Measurements from ENCODE around the gene OPRM1. TPM values are rescaled to one million over a fixed set of nuclear protein-coding genes. Genes with fewer than 3 reads are reported as not detected.

OPRM1 gene
- total RNA-seq, 1 experiment from 2014 or later = not detected

- BruUV-seq (replicated peaks) = no TSS peak
- no peak for DNase-seq (ENCODE audit: unreplicated experiment)
- intact Hi-C loops (cut with micrococcal nuclease) = no loop called here
- H3K9me3 Mint-ChIP-seq (ENCODE audit: unreplicated experiment) = peaks cover 7% of the 10 kb centered on the region
- no peaks in the 10 kb centered on the region for H3K27me3 Mint-ChIP-seq (ENCODE audit: insufficient read depth, unreplicated experiment)
- no peak overlapping the region for H3K27ac Mint-ChIP-seq (ENCODE audit: low read depth, unreplicated experiment)
- H3K4me1 Mint-ChIP-seq (ENCODE audit: insufficient read depth, unreplicated experiment) = peaks cover 10% of the 10 kb centered on the region
- TF ChIP-seq CTCF (IDR thresholded peaks at IDR 0.05; ENCODE audit: unreplicated experiment) = no peak
- ChIA-PET POLR2A (interaction anchor here (0.6 to 1.4 kb wide), 3 partner anchors 17 to 54 kb away, joined by 3 to 6 read pairs (median 4); no protein-coding TSS in a partner anchor), CTCF (no interaction called here)
- H3K36me3 Mint-ChIP-seq (ENCODE audit: insufficient read depth, unreplicated experiment) = no peaks in the 10 kb centered on the region
- H3K4me3 Mint-ChIP-seq (ENCODE audit: unreplicated experiment) = no peak overlapping the region
These were observed 202.5 kb downstream of the OPRM1 start for GRCh38 chr6:154241581-154241980.

- no peak for DNase-seq (ENCODE audit: unreplicated experiment)
- Mint-ChIP-seq H3K9me3 (ENCODE audit: unreplicated experiment) (peaks cover 7% of the 10 kb centered on the region), H3K4me1 (ENCODE audit: insufficient read depth, unreplicated experiment) (peaks cover 10% of the 10 kb centered on the region), H3K27me3 (ENCODE audit: insufficient read depth, unreplicated experiment) (no peaks in the 10 kb centered on the region), H3K4me3 (ENCODE audit: unreplicated experiment) (no peak overlapping the region), H3K36me3 (ENCODE audit: insufficient read depth, unreplicated experiment) (no peaks in the 10 kb centered on the region), H3K27ac (ENCODE audit: low read depth, unreplicated experiment) (no peak overlapping the region)
- BruUV-seq (replicated peaks) = no TSS peak
- POLR2A ChIA-PET = interaction anchor here (1.4 kb wide), 1 partner anchor 19 kb away, joined by 4 read pairs; no protein-coding TSS in a partner anchor
- CTCF ChIA-PET = interaction anchor here (1.1 kb wide), 1 partner anchor 126 kb away, joined by 3 read pairs; no protein-coding TSS in a partner anchor
- intact Hi-C loops (cut with micrococcal nuclease) = no loop called here
- no peak for TF ChIP-seq CTCF (IDR thresholded peaks at IDR 0.05; ENCODE audit: unreplicated experiment)
These were observed 203.7 kb downstream of the OPRM1 start for GRCh38 chr6:154242617-154243357.

GRCh38 chr6:154243793-154244750 lies 205.0 kb downstream of the OPRM1 start:
- no peak overlapping the region for H3K4me3 Mint-ChIP-seq (ENCODE audit: unreplicated experiment)
- no peak for DNase-seq (ENCODE audit: unreplicated experiment)
- POLR2A ChIA-PET = interaction anchor here (0.6 kb wide), 1 partner anchor 34 kb away, joined by 3 read pairs; no protein-coding TSS in a partner anchor

More at GRCh38 chr6:154243793-154244750, 205.0 kb downstream of the OPRM1 start:
- peaks cover 6% of the 10 kb centered on the region for H3K4me1 Mint-ChIP-seq (ENCODE audit: insufficient read depth, unreplicated experiment)
- no peak overlapping the region for H3K27ac Mint-ChIP-seq (ENCODE audit: low read depth, unreplicated experiment)
- no TSS peak for BruUV-seq (replicated peaks)
- TF ChIP-seq CTCF (IDR thresholded peaks at IDR 0.05; ENCODE audit: unreplicated experiment) = no peak
- H3K36me3 Mint-ChIP-seq (ENCODE audit: insufficient read depth, unreplicated experiment) = no peaks in the 10 kb centered on the region
- H3K27me3 Mint-ChIP-seq (ENCODE audit: insufficient read depth, unreplicated experiment) = no peaks in the 10 kb centered on the region
- H3K9me3 Mint-ChIP-seq (ENCODE audit: unreplicated experiment) = peaks cover 7% of the 10 kb centered on the region
- CTCF ChIA-PET = interaction anchor here (0.6 to 1.1 kb wide), 3 partner anchors 23 to 126 kb away, joined by 3 read pairs; no protein-coding TSS in a partner anchor
- intact Hi-C loops (cut with micrococcal nuclease) = no loop called here
